ENCODE data around the gene RASGRF2.
"Not testable (repeated sequence)": the region's sequence is repeated elsewhere in the genome, so short reads cannot be mapped to it uniquely, and the experiment has no call there.

RASGRF2 gene

GRCh38 chr5:81265101-81265500 lies 304.9 kb downstream of the RASGRF2 start:
- DNase-seq (ENCODE audit: low read depth in 2 of 3, low spot score in 2 of 3): no peak

GRCh38 chr5:81268521-81269196 lies 308.5 kb downstream of the RASGRF2 start:
- DNase-seq (ENCODE audit: low read depth in 2 of 3, low spot score in 2 of 3): no peak

GRCh38 chr5:81269751-81270393 lies 309.7 kb downstream of the RASGRF2 start:
- DNase-seq (ENCODE audit: low read depth in 2 of 3, low spot score in 2 of 3): no peak

GRCh38 chr5:81270394-81271027 lies 310.3 kb downstream of the RASGRF2 start:
- DNase-seq (ENCODE audit: low read depth in 2 of 3, low spot score in 2 of 3): not testable (repeated sequence)
